ENCODE results near the gene FN1. TPM values are rescaled to one million over a fixed set of nuclear protein-coding genes. Genes with fewer than 3 reads are reported as not detected.
"Not testable (repeated sequence)": the region's sequence is repeated elsewhere in the genome, so short reads cannot be mapped to it uniquely, and the experiment has no call there.

Gene FN1
- total RNA-seq, 2 experiments from 2014 or later, result 0.44 to 0.60 TPM

DNA sequence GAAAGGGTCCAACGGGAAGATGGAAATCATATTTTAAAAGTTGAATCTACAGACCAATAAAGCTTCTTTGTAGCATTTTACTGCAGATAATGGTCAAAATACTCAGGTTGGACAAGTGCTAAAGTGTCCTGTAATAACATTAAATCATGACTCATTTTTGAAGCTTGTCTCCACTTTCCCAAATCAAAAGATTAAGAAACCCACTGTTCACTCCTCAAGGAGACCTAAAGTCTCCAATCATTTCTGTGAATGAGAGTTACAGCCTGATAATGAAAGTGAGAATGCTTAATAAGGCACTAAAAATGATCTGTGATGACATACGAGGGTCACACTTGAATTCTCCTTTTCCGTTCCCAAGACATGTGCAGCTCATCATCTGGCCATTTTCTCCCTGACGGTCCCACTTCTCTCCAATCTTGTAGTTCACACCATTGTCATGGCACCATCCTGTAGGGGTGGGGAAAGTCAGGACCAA lies 70.6 kb downstream of the FN1 start:
- no peaks in the 10 kb centered on the region for H3K4me1 Mint-ChIP-seq
- no peaks in the 10 kb centered on the region for H3K9me3 Mint-ChIP-seq
- DNase-seq, result no peak
- H3K27ac Mint-ChIP-seq, result no peak overlapping the region
- peaks cover 20% of the 10 kb centered on the region for H3K36me3 Mint-ChIP-seq (ENCODE audit: low read depth)
- ChIA-PET CTCF (no interaction called here), POLR2A (no interaction called here)
- H3K27me3 Mint-ChIP-seq, result no peaks in the 10 kb centered on the region
- H3K4me3 Mint-ChIP-seq, result no peak overlapping the region

DNA sequence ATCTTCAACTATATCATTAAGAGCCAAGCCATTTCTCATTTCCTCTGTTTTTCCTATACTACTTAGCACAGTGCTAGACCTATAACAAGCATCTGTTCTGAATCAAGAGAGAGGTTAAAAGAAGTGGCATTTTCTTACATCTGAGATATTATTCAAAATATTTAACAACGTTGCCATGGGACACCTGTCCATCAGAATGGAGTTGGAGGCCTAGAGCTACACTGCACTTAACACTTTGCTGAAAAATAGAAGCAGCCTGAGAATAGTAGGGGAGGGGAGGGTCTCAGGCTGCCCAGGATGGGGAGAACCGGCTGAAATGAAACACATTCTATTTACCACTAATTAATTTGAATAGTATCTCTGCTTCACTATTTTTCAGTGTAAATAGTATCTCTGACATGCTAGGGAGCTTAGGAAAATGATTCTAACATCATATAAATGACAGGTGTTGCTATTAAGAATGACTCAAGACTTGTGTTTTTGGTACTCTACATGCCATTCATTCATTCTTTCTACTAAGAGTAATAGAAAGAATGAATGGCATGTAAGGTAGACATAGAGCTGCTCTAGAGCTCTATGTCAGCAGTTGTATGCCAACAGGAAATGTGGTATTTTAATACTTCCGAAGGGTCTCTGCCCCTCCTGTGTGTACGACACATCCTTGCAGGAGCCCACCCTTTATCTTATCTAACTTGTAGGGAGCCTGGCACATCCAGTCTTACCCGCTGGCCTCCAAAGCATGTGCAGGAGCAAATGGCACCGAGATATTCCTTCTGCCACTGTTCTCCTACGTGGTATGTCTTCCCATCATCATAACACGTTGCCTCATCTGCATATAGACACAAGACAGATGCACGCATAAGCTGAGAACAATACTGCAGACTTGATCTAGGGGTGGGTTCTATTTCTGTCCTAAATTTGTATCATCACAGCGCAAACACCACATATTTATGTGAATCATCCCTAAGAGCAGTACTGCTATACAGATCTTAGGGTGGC lies 71.4 kb downstream of the FN1 start:
- Mint-ChIP-seq H3K27ac (no peak overlapping the region), H3K36me3 (ENCODE audit: low read depth) (peaks cover 19% of the 10 kb centered on the region), H3K9me3 (no peaks in the 10 kb centered on the region), H3K27me3 (no peaks in the 10 kb centered on the region), H3K4me3 (no peak overlapping the region), H3K4me1 (no peaks in the 10 kb centered on the region)
- no peak for DNase-seq
- CTCF ChIA-PET, result no interaction called here
- POLR2A ChIA-PET, result no interaction called here

DNA sequence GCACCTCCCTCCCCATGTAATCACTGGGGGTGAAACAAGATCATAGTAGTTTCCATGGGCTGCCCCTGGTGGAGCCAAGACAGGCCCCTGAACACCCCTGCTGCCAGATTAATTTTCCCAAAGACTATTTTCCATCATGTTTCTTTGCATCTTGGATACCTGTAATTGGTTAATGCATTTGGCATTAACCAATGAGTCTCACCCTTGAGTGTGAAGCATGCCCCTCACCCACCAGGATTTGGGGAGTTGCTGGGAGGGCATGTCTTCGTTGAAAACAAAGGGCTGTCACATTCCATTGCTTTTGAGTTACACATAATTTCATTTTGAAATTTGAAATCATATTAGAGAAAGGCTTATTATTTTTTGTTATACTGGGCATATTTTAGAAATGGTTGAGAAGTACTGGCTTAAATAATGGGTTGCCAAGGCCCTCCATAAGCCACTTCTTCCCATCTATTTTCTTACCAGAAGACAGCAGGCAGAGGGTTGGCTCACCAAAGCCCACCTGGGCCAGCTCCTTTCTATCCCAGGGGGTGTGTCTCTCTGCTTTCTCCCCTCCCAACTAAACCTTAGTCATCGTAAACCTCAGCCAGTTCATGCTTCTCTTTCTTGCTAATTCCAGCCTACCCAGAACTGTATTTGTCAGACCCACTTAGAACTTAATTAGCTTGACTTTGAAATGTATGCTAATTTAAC lies 72.3 kb downstream of the FN1 start:
- DNase-seq, result no peak
- H3K9me3 Mint-ChIP-seq, result no peaks in the 10 kb centered on the region
- H3K27ac Mint-ChIP-seq, result no peak overlapping the region
- POLR2A ChIA-PET, result no interaction called here
- no peaks in the 10 kb centered on the region for H3K27me3 Mint-ChIP-seq
- H3K36me3 Mint-ChIP-seq (ENCODE audit: low read depth), result peaks cover 19% of the 10 kb centered on the region
- CTCF ChIA-PET, result no interaction called here
- no peaks in the 10 kb centered on the region for H3K4me1 Mint-ChIP-seq
- H3K4me3 Mint-ChIP-seq, result no peak overlapping the region

DNA sequence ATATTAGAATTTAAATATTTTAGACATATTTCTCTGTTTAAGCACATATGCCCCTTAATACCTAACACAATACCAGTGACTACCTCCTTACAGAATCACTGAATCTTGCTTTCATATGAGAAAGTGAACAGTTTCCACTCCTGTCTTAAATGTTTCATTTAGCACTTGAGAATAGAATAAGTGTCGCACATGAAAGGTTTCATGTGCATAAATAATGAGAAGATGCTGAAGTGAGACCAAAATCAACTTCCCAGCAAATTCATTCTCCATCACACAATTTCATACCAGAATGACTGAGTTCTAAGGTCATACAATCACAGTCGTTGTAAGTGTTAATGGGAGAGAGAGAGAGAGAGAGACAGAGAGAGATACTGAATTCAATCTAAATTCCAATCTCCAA lies 72.8 kb downstream of the FN1 start:
- Mint-ChIP-seq H3K9me3 (no peaks in the 10 kb centered on the region), H3K27ac (no peak overlapping the region), H3K27me3 (no peaks in the 10 kb centered on the region), H3K4me1 (no peaks in the 10 kb centered on the region), H3K36me3 (ENCODE audit: low read depth) (peaks cover 19% of the 10 kb centered on the region), H3K4me3 (no peak overlapping the region)
- ChIA-PET CTCF (no interaction called here), POLR2A (no interaction called here)
- no peak for DNase-seq

DNA sequence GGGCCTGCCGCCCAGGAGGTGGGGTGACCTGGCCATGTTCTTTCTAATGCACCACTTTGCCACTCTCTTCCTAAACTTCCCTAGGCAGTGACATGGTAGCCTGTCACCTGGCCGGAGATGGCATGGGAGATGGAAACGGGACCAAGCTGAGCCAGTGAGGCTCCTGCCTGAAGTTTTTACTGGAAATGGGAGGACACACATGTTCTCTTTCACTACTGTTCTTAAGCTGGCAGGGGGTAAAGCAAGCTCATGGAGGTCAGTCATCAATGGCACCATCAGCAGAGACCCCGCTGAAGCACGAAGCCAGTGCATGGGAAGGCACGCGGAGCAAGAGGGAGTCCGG lies 73.3 kb downstream of the FN1 start:
- no peaks in the 10 kb centered on the region for H3K4me1 Mint-ChIP-seq
- no peak overlapping the region for H3K27ac Mint-ChIP-seq
- peaks cover 17% of the 10 kb centered on the region for H3K36me3 Mint-ChIP-seq (ENCODE audit: low read depth)
- no peaks in the 10 kb centered on the region for H3K27me3 Mint-ChIP-seq
- no peak overlapping the region for H3K4me3 Mint-ChIP-seq
- POLR2A ChIA-PET, result no interaction called here
- H3K9me3 Mint-ChIP-seq, result no peaks in the 10 kb centered on the region
- CTCF ChIA-PET, result no interaction called here
- no peak for DNase-seq

DNA sequence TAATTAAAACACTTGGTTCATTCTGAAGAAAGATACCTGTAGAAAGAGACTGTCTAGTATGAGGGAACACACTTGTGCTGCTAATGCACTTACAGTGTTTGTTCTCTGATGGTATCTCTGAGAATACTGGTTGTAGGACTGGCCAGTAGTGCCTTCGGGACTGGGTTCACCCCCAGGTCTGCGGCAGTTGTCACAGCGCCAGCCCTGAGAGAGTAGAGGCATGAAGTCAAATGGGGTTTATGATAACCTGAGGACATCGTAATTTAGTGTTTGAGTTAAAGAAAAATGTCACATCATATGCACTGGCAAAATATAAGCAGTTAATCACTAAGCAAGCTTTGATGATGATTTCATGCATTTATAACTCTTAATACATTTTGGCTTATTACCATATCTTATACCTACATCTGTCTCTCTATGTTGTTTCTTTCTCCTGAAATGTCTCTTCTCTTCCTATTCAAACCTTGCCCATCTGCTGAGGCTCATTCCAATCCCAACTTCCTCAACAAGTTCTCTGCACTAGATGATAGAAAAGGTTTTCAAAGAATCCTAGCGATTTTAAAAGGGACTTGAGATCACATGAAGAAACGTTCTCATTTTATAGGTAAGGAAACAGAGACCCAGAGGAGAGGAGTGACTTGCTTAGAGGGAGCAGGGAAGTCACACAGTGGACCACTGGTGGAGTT lies 73.8 kb downstream of the FN1 start:
- Mint-ChIP-seq H3K27ac (no peak overlapping the region), H3K27me3 (no peaks in the 10 kb centered on the region), H3K4me1 (no peaks in the 10 kb centered on the region), H3K9me3 (no peaks in the 10 kb centered on the region), H3K36me3 (ENCODE audit: low read depth) (peaks cover 17% of the 10 kb centered on the region), H3K4me3 (no peak overlapping the region)
- no peak for DNase-seq
- POLR2A ChIA-PET, result no interaction called here
- CTCF ChIA-PET, result no interaction called here

DNA sequence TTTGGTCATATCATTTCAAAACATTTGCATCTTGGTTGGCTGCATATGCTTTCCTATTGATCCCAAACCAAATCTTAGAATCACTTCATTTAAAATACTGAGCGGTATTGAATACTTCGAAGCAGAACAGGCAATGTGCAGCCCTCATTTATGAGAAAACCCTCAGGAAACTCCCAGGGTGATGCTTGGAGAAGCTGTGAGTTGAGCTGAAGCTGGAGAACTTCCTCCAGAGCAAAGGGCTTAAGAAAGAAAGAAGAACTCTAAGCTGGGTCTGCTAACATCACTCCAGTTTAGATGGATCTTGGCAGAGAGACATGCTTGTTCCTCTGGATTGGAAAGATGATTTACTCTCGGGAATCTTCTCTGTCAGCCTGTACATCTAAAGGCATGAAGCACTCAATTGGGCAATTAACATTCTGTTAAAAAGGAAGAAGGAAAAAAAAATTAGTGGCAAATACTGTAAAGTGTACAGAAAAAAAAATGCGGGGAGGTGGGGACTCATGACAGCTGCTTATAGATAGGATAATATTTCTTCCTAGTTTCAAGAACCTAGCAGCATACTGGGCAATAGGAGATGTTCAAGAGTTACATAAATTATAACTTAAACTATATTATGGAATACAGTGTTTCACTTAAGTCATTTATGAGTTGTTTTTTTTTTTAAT lies 74.5 kb downstream of the FN1 start:
- no peak for DNase-seq
- Mint-ChIP-seq H3K27ac (no peak overlapping the region), H3K4me1 (no peaks in the 10 kb centered on the region), H3K27me3 (no peaks in the 10 kb centered on the region), H3K36me3 (ENCODE audit: low read depth) (peaks cover 16% of the 10 kb centered on the region), H3K4me3 (no peak overlapping the region), H3K9me3 (no peaks in the 10 kb centered on the region)
- ChIA-PET CTCF (no interaction called here), POLR2A (no interaction called here)

DNA sequence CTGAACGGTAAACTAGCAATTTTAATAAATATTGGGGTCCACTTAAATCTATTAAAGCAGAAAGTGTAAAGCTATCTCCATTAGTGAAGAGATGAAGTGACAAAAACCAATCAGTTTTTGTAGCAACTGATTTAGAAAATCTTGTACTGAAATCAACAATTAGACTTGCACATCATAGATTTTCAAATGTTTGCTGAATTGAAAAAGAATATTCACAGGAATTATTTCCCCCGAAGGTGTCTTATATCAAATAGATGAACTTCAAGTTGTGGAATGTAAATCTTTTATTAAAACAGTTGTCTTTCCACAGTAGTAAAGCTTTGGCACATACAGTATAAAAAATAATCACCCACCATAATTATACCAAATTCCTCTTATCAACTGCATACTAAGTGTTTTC lies 75.3 kb downstream of the FN1 start:
- H3K9me3 Mint-ChIP-seq, result no peaks in the 10 kb centered on the region
- peaks cover 15% of the 10 kb centered on the region for H3K36me3 Mint-ChIP-seq (ENCODE audit: low read depth)
- no peak overlapping the region for H3K27ac Mint-ChIP-seq
- ChIA-PET CTCF (no interaction called here), POLR2A (no interaction called here)
- no peak for DNase-seq
- no peaks in the 10 kb centered on the region for H3K27me3 Mint-ChIP-seq
- no peaks in the 10 kb centered on the region for H3K4me1 Mint-ChIP-seq
- no peak overlapping the region for H3K4me3 Mint-ChIP-seq

DNA sequence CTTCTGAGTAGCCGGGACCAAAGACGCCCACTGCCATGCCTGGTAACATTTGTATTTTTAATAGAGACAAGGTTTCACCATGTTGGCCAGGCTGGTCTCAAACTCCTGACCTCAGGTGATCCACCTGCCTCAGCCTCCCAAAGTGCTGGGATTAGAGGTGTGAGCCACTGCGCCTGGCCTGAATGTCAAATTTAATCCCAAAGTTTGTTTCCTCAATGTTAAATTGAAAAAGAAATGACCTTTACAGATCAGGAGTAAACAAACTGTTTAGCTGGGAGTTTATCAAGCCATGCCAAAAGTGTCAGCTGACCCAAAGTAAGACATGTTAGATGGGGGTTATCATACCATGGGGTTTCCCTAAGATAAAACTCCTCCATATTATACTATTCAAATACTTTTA lies 75.8 kb downstream of the FN1 start:
- not testable (repeated sequence) for H3K4me3 Mint-ChIP-seq

DNA sequence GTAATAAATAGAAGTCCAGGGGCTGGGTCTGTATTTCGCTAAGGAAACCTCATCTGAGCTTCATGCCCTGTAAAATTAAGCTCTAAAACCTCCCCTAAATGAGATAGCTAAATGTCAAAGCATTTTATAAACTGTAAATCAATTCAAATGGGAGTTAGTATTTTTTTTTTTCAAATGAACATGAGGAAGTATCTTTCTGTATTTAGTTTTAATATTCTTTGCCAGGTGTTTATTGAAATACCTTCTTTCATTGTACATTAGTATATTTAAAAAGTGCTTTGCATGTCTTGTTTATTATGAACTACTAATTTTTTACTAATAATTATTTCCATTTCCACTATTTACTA lies 76.3 kb downstream of the FN1 start:
- no peak overlapping the region for H3K27ac Mint-ChIP-seq
- CTCF ChIA-PET, result interaction anchor here (1.2 kb wide), 1 partner anchor 34 kb away, joined by 5 read pairs; no protein-coding TSS in a partner anchor

More for the DNA sequence above, 75.8 kb downstream of the FN1 start:
- H3K9me3 Mint-ChIP-seq, H3K4me1 Mint-ChIP-seq, H3K27me3 Mint-ChIP-seq, CTCF ChIA-PET, POLR2A ChIA-PET, DNase-seq, H3K27ac Mint-ChIP-seq: not testable (repeated sequence)
- H3K36me3 Mint-ChIP-seq (ENCODE audit: low read depth), result peaks cover 15% of the 10 kb centered on the region

DNA sequence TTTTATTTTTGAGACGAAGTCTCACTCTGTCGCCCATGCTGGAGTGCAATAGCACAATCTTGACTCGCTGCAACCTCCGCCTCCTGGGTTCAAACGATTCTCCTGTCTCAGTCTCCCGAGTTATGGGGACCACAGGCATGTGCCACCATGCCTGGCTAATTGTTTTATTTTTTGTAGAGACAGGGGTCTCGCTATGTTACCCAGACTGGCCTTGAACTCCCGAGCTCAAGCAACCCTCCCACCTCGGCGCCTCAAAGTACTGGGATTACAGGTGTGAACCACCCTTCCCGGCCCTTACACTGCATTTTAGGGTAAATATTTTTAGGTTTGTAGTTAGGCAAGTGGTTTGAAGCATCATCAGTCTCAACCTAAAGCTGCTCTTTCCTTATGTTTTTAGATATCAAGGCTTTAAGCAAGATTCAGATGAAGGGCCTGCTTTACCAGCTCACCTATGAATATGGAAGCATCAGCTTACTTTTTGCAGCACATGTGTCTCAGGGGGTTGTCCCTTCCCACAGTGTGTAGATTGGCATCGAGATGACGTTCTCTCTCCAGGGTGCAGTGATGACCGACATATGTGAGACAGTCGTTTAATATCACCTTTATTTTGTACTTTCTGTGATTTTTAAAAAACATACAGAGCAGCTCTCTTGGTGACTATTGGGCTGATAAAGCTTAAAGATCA lies 76.8 kb downstream of the FN1 start:
- Mint-ChIP-seq H3K36me3 (ENCODE audit: low read depth) (peaks cover 15% of the 10 kb centered on the region), H3K4me3 (no peak overlapping the region), H3K27me3 (no peaks in the 10 kb centered on the region), H3K27ac (no peak overlapping the region), H3K9me3 (no peaks in the 10 kb centered on the region), H3K4me1 (no peaks in the 10 kb centered on the region)
- CTCF ChIA-PET, result interaction anchor here (1.2 kb wide), 1 partner anchor 34 kb away, joined by 5 read pairs; no protein-coding TSS in a partner anchor
- POLR2A ChIA-PET, result no interaction called here
- no peak for DNase-seq

More for the DNA sequence above, 76.3 kb downstream of the FN1 start:
- no peak overlapping the region for H3K4me3 Mint-ChIP-seq
- DNase-seq, result no peak
- no peaks in the 10 kb centered on the region for H3K9me3 Mint-ChIP-seq
- no peaks in the 10 kb centered on the region for H3K27me3 Mint-ChIP-seq
- no peaks in the 10 kb centered on the region for H3K4me1 Mint-ChIP-seq
- POLR2A ChIA-PET, result no interaction called here
- peaks cover 15% of the 10 kb centered on the region for H3K36me3 Mint-ChIP-seq (ENCODE audit: low read depth)

DNA sequence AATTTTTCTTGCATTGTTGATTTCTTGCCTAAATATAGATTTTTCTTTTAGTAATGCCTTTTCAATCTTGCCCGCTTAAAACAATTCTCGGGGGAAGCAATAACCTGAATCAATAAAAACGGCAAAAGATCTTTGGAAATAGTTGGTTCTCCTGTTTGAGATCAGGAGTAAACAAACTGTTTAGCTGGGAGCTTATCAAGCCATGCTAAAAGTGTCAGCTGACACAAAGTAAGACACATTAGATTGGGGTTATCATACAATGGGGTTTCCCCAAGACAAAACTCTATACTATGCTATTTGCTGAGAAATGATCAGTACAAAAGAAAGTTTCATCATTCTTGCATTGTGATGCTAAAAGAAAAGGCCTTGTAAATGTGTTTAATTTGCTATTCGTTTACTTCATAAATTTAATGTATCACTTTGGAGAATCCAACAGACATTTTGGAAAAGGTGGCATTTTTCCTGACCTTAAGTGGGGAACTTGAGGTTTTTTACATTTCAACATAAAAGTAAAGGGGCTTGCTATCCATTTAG lies 77.5 kb downstream of the FN1 start:
- H3K27me3 Mint-ChIP-seq, result no peaks in the 10 kb centered on the region
- no peak overlapping the region for H3K4me3 Mint-ChIP-seq
- no peaks in the 10 kb centered on the region for H3K4me1 Mint-ChIP-seq
- peaks cover 12% of the 10 kb centered on the region for H3K36me3 Mint-ChIP-seq (ENCODE audit: low read depth)
- POLR2A ChIA-PET, result no interaction called here
- no peak for DNase-seq
- H3K9me3 Mint-ChIP-seq, result no peaks in the 10 kb centered on the region
- CTCF ChIA-PET, result interaction anchor here (1.2 kb wide), 1 partner anchor 33 kb away, joined by 5 read pairs; no protein-coding TSS in a partner anchor
- no peak overlapping the region for H3K27ac Mint-ChIP-seq
